ENCODE results near the gene SYNGR1.
"Not testable (repeated sequence)": the region's sequence is repeated elsewhere in the genome, so short reads cannot be mapped to it uniquely, and the experiment has no call there.

SYNGR1 gene

DNA sequence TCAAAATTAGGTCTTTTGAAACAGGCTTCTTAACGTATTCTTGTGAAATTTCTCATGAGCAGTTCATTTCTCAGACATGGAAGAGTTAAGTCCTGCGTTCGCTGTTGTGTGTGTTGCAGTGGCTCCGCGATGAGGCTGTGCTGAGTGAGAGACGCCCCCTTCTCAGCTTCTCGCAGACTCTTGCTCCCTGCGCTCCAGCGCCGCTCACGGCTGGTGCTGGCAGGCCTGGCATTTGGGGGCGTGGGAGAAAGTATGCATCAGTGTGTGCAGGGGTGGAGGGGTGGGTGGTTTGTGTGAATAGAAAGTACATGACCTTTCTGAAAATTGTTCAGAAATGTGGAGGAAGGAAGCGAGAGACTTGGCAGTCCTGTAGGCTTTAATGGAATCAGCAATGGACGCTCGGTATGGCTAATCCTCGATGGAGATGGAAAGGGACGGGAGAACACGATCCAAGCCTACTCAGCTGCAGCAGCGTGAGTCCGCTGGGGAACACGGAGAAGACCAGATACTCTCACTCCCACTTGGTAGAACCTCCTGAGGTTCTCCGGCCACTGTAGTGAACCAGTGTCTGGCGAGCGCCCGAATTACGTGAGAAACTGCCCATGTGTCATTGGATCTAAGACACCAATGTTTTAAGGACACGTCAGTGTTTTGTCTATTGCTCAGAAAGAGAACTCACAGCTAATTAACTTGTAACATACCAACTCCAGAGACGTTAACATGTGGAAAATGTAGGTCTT is 55.7 kb downstream of the SYNGR1 start:
- DNase-seq (ENCODE audit: low spot score), result no peak

GRCh38 chr22:39408173-39408572 is 58.4 kb downstream of the SYNGR1 start:
- DNase-seq (ENCODE audit: low spot score), result no peak

GRCh38 chr22:39408807-39409206 is 59.0 kb downstream of the SYNGR1 start:
- DNase-seq (ENCODE audit: low spot score), result no peak

DNA sequence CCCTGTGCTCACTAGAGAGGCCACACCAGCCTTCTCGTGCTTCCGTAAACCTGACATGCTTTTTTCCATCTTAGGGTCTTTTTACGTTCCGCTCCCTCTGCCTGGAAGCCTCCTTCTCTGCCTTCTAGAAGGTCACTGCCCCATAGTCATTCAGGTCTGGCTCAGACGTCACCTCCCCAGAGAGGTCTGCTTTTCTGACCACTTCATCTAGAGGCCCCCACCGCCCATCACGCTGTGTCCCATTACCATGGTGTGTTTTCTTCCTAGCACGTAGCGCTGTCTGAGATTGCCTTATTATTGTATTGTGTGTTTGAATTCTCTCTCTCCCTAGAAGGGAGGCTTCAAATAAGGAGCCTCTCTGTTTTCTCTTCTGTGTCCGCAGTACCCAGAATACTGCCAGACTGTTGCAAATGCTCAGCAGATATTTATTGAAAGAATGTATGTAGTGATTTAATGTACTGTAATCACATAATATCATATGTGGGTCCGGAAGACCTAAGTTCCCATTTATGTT is 59.8 kb downstream of the SYNGR1 start:
- no peak for DNase-seq (ENCODE audit: low spot score)

DNA sequence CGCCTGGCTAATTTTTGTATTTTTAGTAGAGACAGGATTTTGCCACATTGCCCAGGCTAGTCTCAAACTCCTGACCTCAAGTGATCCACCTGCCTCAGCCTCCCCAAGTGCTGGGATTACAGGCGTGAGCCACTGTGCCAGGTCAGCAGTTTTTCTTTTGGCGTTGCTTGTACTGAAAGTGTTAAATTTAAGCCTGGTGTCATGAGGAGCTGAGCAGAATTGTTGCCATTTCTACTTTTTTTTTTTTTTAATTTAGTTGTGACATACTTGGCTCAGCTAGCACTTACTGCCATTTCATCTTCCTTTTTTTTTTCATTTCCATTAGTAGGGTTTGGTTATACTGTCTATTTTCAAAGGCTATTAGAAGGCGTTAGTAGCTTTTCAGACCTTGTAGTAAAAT is 60.5 kb downstream of the SYNGR1 start:
- DNase-seq (ENCODE audit: low spot score), result no peak

DNA sequence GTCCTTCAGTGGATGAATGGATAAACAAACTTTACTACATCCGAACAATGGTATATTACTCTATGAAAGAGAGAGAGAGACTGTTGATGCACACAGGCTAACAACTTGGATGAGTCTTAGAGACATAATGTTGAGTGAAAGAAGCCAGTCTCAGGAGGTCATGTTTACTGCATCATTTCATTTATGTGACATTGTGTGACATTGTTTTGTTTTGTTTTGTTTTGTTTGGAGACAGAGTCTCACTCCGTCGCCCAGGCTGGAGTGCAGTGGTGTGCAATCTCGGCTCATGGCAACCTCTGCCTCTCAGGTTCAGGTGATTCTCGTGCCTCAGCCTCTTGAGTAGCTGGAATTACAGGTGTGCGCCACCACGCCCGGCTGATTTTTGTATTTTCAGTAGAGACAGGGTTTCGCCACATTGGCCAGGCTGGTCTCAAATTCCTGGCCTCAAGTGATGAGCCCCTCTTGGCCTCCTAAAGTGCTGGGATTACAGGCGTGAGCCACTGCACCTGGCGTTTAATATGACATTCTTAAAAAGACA is 62.1 kb downstream of the SYNGR1 start:
- not testable (repeated sequence) for DNase-seq (ENCODE audit: low spot score)

- not testable (repeated sequence) for DNase-seq (ENCODE audit: low spot score)
These were observed 63.4 kb downstream of the SYNGR1 start for GRCh38 chr22:39413204-39413603.

GRCh38 chr22:39414377-39414776 is 64.6 kb downstream of the SYNGR1 start:
- DNase-seq (ENCODE audit: low spot score), result no peak

DNA sequence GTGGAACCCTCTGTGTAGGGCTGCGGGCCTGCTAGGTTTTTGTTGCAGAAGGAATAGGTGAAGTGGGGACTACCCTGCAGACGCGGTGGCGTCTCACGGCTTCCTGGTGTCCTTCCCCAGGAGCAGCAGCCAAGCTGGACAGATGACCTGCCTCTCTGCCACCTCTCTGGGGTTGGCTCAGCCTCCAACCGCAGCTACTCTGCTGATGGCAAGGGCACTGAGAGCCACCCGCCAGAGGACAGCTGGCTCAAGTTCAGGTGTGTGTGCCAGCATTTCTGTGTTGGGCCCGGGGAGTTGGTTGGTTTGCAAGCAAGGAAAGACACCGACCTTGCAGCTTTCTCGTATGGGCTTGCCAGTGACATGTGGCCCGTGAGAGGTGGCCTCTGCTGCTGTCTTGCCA is 65.1 kb downstream of the SYNGR1 start:
- peak; percentile 58 for DNase-seq (ENCODE audit: low spot score)

GRCh38 chr22:39415506-39415905 is 65.7 kb downstream of the SYNGR1 start:
- no peak for DNase-seq (ENCODE audit: low spot score)

DNA sequence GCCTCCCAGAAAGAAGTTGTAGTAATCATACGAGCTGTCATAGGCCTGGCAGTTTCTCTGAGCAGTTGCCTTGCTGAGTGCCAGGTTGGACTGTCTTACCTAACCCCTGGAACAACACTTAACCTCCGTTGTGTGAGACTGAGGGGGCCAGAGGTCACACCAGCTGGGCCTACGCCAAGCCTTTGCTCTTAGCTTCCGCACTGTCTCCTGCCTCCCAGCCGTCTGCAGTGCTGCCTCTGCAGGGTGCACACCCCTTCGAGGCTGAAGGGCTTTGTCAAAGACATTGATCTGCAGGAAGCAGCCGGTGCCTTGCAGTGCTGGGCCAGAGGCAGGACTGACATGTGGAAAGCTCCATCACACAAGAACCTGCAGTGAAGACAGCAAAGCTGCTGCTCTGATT is 66.5 kb downstream of the SYNGR1 start:
- DNase-seq (ENCODE audit: low spot score), result no peak

- no peak for DNase-seq (ENCODE audit: low spot score)
These were observed 67.8 kb downstream of the SYNGR1 start for GRCh38 chr22:39417641-39418040.

- no peak for DNase-seq (ENCODE audit: low spot score)
These were observed 68.9 kb downstream of the SYNGR1 start for GRCh38 chr22:39418696-39419095.

DNA sequence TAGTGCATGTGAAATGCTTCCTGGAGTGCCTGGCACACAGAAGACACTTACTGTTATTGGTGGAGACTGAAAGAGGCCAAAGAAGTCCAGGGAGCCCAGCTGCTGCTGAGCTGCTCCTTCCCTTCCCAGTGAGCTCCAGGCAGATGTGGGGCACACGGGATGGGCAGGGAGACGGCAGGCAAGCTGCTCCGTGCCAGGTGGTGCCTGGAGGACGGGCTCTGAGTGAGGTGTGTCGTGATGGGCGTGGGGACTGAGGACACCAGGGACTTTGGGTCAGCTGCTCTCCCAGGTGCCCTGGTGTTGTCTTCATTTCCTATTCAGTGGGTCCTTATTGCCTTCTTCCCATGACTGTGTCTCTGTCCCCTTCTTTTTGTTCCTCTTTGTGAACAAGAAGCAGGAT is 69.3 kb downstream of the SYNGR1 start:
- no peak for DNase-seq (ENCODE audit: low spot score)

DNA sequence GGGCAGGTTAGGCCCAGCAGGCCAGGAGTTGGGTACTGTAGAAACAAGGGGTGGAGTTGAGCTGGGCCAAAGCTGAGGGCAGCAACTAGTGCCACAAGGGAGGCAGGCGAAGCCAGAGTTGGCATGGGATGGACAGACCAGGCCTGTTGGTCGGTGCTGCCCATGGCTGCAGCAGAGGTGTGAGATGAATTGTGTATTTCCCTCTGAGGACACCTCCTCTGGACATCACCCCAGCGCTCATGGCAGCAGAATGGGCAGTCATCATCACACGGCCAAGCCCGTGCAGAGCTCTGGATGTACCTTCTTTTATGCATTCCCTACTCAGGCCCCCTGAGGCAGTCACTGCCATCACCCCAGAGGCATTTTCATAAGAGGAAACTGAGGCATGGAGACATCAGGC is 70.1 kb downstream of the SYNGR1 start:
- no peak for DNase-seq (ENCODE audit: low spot score)

DNA sequence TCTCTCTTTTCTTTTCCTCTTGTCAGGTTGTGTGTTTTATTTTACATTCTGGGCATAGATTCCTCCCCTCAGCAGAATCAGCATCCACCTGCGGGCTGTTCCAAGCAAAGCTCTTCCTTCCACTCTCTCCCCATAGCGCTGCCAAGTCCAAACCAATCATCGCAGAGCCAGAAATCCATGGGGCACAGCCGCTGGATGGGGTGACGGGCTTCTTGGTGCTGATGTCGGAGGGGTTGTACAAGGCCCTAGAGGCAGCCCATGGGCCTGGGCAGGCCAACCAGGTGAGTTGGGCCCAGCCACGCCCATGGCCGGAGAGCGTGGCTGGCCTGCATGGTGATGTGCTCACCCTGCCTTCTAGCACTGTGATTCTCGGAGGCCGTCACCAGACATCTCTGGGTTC is 71.9 kb downstream of the SYNGR1 start:
- no peak for DNase-seq (ENCODE audit: low spot score)

GRCh38 chr22:39422101-39422500 is 72.3 kb downstream of the SYNGR1 start:
- DNase-seq (ENCODE audit: low spot score), result no peak

GRCh38 chr22:39422721-39423120 is 72.9 kb downstream of the SYNGR1 start:
- no peak for DNase-seq (ENCODE audit: low spot score)

- DNase-seq (ENCODE audit: low spot score), result no peak
These were observed 74.2 kb downstream of the SYNGR1 start for GRCh38 chr22:39423976-39424375.

DNA sequence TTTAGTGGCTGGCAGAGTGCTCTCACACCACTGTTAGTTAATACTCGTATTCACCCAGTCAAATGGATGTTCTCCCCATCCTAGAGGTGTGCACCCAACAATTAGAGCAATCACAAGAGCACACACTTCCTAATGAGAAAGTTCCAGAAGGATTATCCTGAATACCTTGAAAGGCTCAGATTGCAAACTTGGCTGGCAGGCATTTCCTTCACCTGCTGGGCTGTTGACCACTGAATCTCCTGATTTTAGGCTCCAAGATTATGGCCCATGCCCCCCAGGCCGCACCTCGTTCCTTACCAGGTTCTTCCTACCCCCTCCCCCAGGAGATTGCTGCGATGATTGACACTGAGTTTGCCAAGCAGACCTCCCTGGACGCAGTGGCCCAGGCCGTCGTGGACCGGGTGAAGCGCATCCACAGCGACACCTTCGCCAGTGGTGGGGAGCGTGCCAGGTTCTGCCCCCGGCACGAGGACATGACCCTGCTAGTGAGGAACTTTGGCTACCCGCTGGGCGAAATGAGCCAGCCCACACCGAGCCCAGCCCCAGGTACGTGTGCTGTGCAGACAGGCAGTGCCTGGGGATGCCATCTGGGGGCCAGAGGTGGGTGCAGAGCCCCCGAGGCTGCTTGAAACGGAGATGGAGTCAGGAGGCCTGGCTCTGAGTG is 76.7 kb downstream of the SYNGR1 start:
- no peak for DNase-seq (ENCODE audit: low spot score)

DNA sequence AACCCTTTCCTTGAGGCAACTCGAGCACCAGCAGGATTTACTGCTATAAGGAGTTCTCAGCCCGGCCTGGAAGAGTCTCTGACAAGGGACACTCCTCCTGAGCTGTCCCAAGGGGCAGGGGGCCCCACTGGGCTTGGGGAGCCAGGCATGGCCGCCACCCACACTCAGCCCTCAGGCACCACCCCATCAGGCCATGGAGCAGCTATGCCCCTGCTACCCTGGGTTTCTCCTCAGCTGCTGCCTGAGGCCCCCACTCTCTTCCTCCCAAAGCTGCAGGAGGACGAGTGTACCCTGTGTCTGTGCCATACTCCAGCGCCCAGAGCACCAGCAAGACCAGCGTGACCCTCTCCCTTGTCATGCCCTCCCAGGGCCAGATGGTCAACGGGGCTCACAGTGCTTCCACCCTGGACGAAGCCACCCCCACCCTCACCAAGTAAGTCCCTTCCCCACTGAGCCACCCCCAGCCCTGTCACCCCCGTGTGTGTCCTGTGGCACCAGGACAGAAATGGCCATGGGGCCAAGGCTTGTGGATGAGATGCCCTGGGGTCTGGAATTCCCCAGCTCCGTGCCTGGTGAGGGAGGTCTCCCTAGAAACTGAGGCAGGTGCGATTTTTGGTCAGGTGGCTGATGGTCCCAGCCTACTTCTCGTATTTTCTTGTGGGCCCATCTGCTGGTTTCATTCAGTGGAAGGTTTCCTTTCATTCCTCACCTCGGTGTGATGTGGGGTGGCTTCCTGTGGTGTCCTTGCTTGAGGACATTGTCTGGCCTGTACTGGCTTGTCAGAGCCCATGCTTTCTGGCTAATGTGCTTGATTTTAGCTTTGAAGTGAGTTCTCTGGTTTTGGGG is 78.2 kb downstream of the SYNGR1 start:
- no peak for DNase-seq (ENCODE audit: low spot score)

GRCh38 chr22:39428597-39429071 is 78.8 kb downstream of the SYNGR1 start:
- DNase-seq (ENCODE audit: low spot score), result no peak
